Measurements from ENCODE around the gene ACAD11. TPM values are rescaled to one million over a fixed set of nuclear protein-coding genes. Genes with fewer than 3 reads are reported as not detected.
"Not testable (repeated sequence)": the region's sequence is repeated elsewhere in the genome, so short reads cannot be mapped to it uniquely, and the experiment has no call there.

Gene ACAD11
- total RNA-seq, 1 experiment from 2014 or later, result 15.6 TPM

DNA sequence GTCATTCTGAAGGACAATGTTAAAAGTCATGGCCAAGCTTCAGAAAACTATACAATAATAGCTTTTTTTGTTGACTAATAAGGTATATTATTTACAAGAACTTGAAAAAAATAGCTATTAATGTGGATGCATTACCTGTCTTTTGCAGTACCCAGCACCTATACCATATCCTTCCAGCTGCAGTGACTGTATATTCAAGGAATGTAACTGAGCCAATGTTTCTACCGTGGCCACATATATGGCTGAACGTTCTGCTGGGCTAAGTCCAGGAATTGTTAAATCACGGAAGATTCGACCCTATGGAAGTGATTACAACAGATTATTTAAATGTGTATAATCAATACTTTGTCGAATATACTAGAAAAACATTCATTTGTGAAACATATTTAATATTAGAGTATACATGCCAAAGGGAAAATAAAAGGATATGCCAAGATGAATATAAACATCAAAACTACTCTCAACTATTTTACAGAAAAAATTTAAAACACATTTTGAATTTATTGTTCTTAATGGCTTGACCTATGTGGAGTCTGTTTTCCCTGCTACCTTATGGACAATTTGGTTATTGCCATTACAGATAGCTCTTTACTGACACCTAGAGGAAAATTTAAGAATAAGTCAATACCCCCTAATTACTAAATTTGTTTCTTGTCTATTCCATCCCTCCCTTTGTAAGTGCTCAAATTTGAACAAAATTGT, 17.6 kb downstream of the ACAD11 start:
- DNase-seq, result no peak
- no peak overlapping the region for H3K27ac ChIP-seq (ENCODE audit: insufficient read length, low read depth, low read length)
- no peak overlapping the region for H3K56ac ChIP-seq (ENCODE audit: insufficient read length, low read depth, low read length)
- TF ChIP-seq, protein P1, sequence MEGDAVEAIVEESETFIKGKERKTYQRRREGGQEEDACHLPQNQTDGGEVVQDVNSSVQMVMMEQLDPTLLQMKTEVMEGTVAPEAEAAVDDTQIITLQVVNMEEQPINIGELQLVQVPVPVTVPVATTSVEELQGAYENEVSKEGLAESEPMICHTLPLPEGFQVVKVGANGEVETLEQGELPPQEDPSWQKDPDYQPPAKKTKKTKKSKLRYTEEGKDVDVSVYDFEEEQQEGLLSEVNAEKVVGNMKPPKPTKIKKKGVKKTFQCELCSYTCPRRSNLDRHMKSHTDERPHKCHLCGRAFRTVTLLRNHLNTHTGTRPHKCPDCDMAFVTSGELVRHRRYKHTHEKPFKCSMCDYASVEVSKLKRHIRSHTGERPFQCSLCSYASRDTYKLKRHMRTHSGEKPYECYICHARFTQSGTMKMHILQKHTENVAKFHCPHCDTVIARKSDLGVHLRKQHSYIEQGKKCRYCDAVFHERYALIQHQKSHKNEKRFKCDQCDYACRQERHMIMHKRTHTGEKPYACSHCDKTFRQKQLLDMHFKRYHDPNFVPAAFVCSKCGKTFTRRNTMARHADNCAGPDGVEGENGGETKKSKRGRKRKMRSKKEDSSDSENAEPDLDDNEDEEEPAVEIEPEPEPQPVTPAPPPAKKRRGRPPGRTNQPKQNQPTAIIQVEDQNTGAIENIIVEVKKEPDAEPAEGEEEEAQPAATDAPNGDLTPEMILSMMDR (conservative IDR thresholded peaks at IDR 0.05), result peak; percentile 84
- no peak overlapping the region for H2AFZ ChIP-seq (ENCODE audit: low read length)
- H3K79me2 ChIP-seq (ENCODE audit: insufficient read depth, low read length), result no peaks in the 10 kb centered on the region
- no peaks in the 10 kb centered on the region for H3K4me1 ChIP-seq (ENCODE audit: insufficient read depth, low read length)
- H4K91ac ChIP-seq (ENCODE audit: insufficient read length, low read depth, low read length), result no peak overlapping the region
- H4K8ac ChIP-seq (replicated peaks; ENCODE audit: insufficient read length, low read depth, low read length), result no peak overlapping the region
- no peak overlapping the region for H3K9ac ChIP-seq (ENCODE audit: extremely low read depth, insufficient read length, low read length)
- H4K20me1 ChIP-seq (ENCODE audit: control insufficient read depth, insufficient read depth, insufficient read length), result no peaks in the 10 kb centered on the region
- no peak overlapping the region for H3K4me2 ChIP-seq (ENCODE audit: insufficient read depth, insufficient read length, low read length)
- H3K9me3 ChIP-seq (ENCODE audit: control insufficient read depth, low read depth, low read length), result no peaks in the 10 kb centered on the region
- H3K23me2 ChIP-seq (ENCODE audit: insufficient read length, low read depth, low read length, poor library complexity, severe bottlenecking), result no peaks in the 10 kb centered on the region
- no peaks in the 10 kb centered on the region for H3K9me3 Mint-ChIP-seq
- no peak overlapping the region for H3K14ac ChIP-seq (ENCODE audit: insufficient read depth, low read length)
- H3K27ac Mint-ChIP-seq, result no peak overlapping the region
- H3T11ph ChIP-seq (ENCODE audit: low read length), result no peak overlapping the region
- H3K27me3 Mint-ChIP-seq (ENCODE audit: low read depth), result no peaks in the 10 kb centered on the region
- no peak overlapping the region for H2BK20ac ChIP-seq (ENCODE audit: low read depth, low read length, poor library complexity, severe bottlenecking)
- peaks cover 0 to 8% (median 4%) of the 10 kb centered on the region in 3 experiments; a peak in 2 of 7 replicates for H3K36me3 Mint-ChIP-seq (ENCODE audit: insufficient read depth in 1 of 3, low read depth in 3 of 3)
- H3K27me3 ChIP-seq (ENCODE audit: insufficient read depth, low read length), result no peaks in the 10 kb centered on the region
- no peak overlapping the region for H3K4ac ChIP-seq (ENCODE audit: low read depth, low read length)
- H2BK5ac ChIP-seq (ENCODE audit: insufficient read length, low read length), result no peak overlapping the region
- no peaks in the 10 kb centered on the region for H3K79me1 ChIP-seq (ENCODE audit: insufficient read depth, low read depth, low read length, poor library complexity, severe bottlenecking)
- no peak overlapping the region for H2BK12ac ChIP-seq (ENCODE audit: insufficient read length, low read depth, low read length)
- H3K4me1 Mint-ChIP-seq, result no peaks in the 10 kb centered on the region
- H2BK120ac ChIP-seq (ENCODE audit: low read depth, low read length, poor library complexity, severe bottlenecking), result no peak overlapping the region
- H3K4me3 Mint-ChIP-seq, result no peak overlapping the region
- no peak overlapping the region for H2AK5ac ChIP-seq (ENCODE audit: insufficient read length, low read length)
- H4K5ac ChIP-seq (ENCODE audit: insufficient read length, low read depth, low read length), result no peak overlapping the region
- H2BK15ac ChIP-seq (ENCODE audit: low read depth, low read length), result no peak overlapping the region
- WGBS (ENCODE audit: extremely low coverage, insufficient read length, low lambda C conversion rate), result no CpG with 5 or more reads among the region's 5 CpGs
- no peak overlapping the region for H3K23ac ChIP-seq (ENCODE audit: insufficient read length, low read depth, low read length)
- H3K18ac ChIP-seq (ENCODE audit: insufficient read length, low read depth, low read length), result no peak overlapping the region

DNA sequence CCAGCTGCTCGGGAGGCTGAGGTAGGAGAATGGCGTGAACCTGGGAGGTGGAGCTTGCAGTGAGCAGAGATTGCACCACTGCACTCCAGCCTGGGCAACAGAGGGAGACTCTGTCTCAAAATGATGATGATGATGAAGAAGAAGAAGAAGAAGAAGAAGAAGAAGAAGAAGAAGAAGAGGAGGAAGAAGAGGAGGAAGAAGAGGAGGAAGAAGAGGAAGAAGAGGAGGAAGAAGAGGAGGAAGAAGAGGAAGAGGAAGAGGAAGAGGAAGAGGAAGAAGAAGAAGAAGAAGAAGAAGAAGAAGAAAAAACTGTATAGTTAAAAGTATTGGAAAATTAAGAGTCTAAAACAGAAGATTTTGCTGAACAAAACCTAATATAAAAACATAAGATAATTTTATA, 18.2 kb downstream of the ACAD11 start:
- H4K91ac ChIP-seq (ENCODE audit: insufficient read length, low read depth, low read length); H4K8ac ChIP-seq (replicated peaks; ENCODE audit: insufficient read length, low read depth, low read length); H3K9me3 Mint-ChIP-seq; H3K27ac ChIP-seq (ENCODE audit: insufficient read length, low read depth, low read length); H3K9ac ChIP-seq (ENCODE audit: extremely low read depth, insufficient read length, low read length); H2AFZ ChIP-seq (ENCODE audit: low read length); H3K4me3 Mint-ChIP-seq; H3T11ph ChIP-seq (ENCODE audit: low read length); H2BK15ac ChIP-seq (ENCODE audit: low read depth, low read length); H2BK20ac ChIP-seq (ENCODE audit: low read depth, low read length, poor library complexity, severe bottlenecking); H3K23ac ChIP-seq (ENCODE audit: insufficient read length, low read depth, low read length); H3K4me1 Mint-ChIP-seq; H3K27ac Mint-ChIP-seq; H3K9me3 ChIP-seq (ENCODE audit: control insufficient read depth, low read depth, low read length); DNase-seq; H3K79me1 ChIP-seq (ENCODE audit: insufficient read depth, low read depth, low read length, poor library complexity, severe bottlenecking); H3K4ac ChIP-seq (ENCODE audit: low read depth, low read length); H3K4me1 ChIP-seq (ENCODE audit: insufficient read depth, low read length); H3K4me2 ChIP-seq (ENCODE audit: insufficient read depth, insufficient read length, low read length); H3K56ac ChIP-seq (ENCODE audit: insufficient read length, low read depth, low read length); H4K20me1 ChIP-seq (ENCODE audit: control insufficient read depth, insufficient read depth, insufficient read length); H4K5ac ChIP-seq (ENCODE audit: insufficient read length, low read depth, low read length); H3K14ac ChIP-seq (ENCODE audit: insufficient read depth, low read length); H2AK5ac ChIP-seq (ENCODE audit: insufficient read length, low read length); H3K36me3 Mint-ChIP-seq (ENCODE audit: insufficient read depth in 1 of 3, low read depth in 3 of 3); H2BK120ac ChIP-seq (ENCODE audit: low read depth, low read length, poor library complexity, severe bottlenecking); H3K27me3 Mint-ChIP-seq (ENCODE audit: low read depth); H3K27me3 ChIP-seq (ENCODE audit: insufficient read depth, low read length); H3K23me2 ChIP-seq (ENCODE audit: insufficient read length, low read depth, low read length, poor library complexity, severe bottlenecking); H3K18ac ChIP-seq (ENCODE audit: insufficient read length, low read depth, low read length); H3K79me2 ChIP-seq (ENCODE audit: insufficient read depth, low read length); H2BK5ac ChIP-seq (ENCODE audit: insufficient read length, low read length); H2BK12ac ChIP-seq (ENCODE audit: insufficient read length, low read depth, low read length): not testable (repeated sequence)
- WGBS (ENCODE audit: extremely low coverage, insufficient read length, low lambda C conversion rate), result no CpG with 5 or more reads among the region's 2 CpGs
